Neural cell (in vitro differentiated cells): ENCODE results near the gene LDLRAD4.

ENCODE experiments used
- CTCF ChIP-seq: fragments of 450-650 bp; IDR thresholded peaks from 2 replicates; pipeline ENCODE4 v1.5.1; 2014; ENCODE audit warnings: antibody characterized with exemption, mild to moderate bottlenecking, moderate library complexity; ENCODE audit not compliant: poor library complexity, severe bottlenecking
- EP300 ChIP-seq: fragments of 450-650 bp; conservative IDR thresholded peaks from 2 replicates; pipeline ENCODE4 v1.6.1; 2014; ENCODE audit warnings: antibody characterized with exemption, mild to moderate bottlenecking, moderate library complexity; ENCODE audit not compliant: poor library complexity, severe bottlenecking
- EZH2 ChIP-seq: fragments of 200-600, 300-800 bp; shearing (Covaris generic), sonication (generic); IDR thresholded peaks from 2 replicates; pipeline ENCODE4 v1.6.1; 2014; ENCODE audit warnings: antibody characterized with exemption, low read length, borderline replicate concordance, mild to moderate bottlenecking; ENCODE audit not compliant: insufficient read depth, poor library complexity, severe bottlenecking
- POLR2AphosphoS5 ChIP-seq: IDR thresholded peaks from 2 replicates; pipeline ENCODE4 v1.6.1; 2012
- RAD21 ChIP-seq: fragments of 450-650 bp; conservative IDR thresholded peaks from 2 replicates; pipeline ENCODE4 v1.6.1; 2014; ENCODE audit warnings: antibody characterized with exemption, mild to moderate bottlenecking, moderate library complexity

GRCh38 chr18:13321923-13322322, 103.4 kb downstream of the LDLRAD4 start:
- TF ChIP-seq CTCF (no peak), EP300 (no peak), POLR2AphosphoS5 (no peak), RAD21 (no peak), EZH2 (no peak)
